ENCODE measurements around the gene PEX6.
A peak's percentile ranks its signal among the peaks of the same experiment; 100 is the strongest.

PEX6 gene

GRCh38 chr6:42979523-42980177 is 669 bp upstream of the PEX6 start:
- DNase-seq, result no peak
- H3K9me3 ChIP-seq, result no peaks in the 10 kb centered on the region
- H3K27me3 ChIP-seq, result no peaks in the 10 kb centered on the region
- H3K4me3 ChIP-seq (ENCODE audit: low read depth, low read length), result peak overlapping the region; percentile 88
- no peaks in the 10 kb centered on the region for H3K36me3 ChIP-seq
- peaks cover 5% of the 10 kb centered on the region; the same call in 1 of the 2 replicates for H3K4me1 ChIP-seq
- TF ChIP-seq CTCF (IDR thresholded peaks at IDR 0.05; ENCODE audit: low read depth, low read length), result no peak

GRCh38 chr6:42978487-42978838 is 518 bp downstream of the PEX6 start:
- H3K9me3 ChIP-seq, result no peaks in the 10 kb centered on the region
- peaks cover 5% of the 10 kb centered on the region; the same call in 1 of the 2 replicates for H3K4me1 ChIP-seq
- no peaks in the 10 kb centered on the region for H3K36me3 ChIP-seq
- peak overlapping the region; percentile 88 for H3K4me3 ChIP-seq (ENCODE audit: low read depth, low read length)
- no peak for TF ChIP-seq CTCF (IDR thresholded peaks at IDR 0.05; ENCODE audit: low read depth, low read length)
- DNase-seq, result no peak
- H3K27me3 ChIP-seq, result no peaks in the 10 kb centered on the region

- no peaks in the 10 kb centered on the region for H3K9me3 ChIP-seq
- DNase-seq, result peak; percentile 28
- peaks cover 5% of the 10 kb centered on the region; the same call in 1 of the 2 replicates for H3K4me1 ChIP-seq
- no peak overlapping the region for H3K4me3 ChIP-seq (ENCODE audit: low read depth, low read length)
- no peaks in the 10 kb centered on the region for H3K27me3 ChIP-seq
- TF ChIP-seq CTCF (IDR thresholded peaks at IDR 0.05; ENCODE audit: low read depth, low read length), result no peak
- H3K36me3 ChIP-seq, result peaks cover under 1% of the 10 kb centered on the region; the same call in 1 of the 2 replicates
These were observed 4.0 kb downstream of the PEX6 start for GRCh38 chr6:42974919-42975505.

DNA sequence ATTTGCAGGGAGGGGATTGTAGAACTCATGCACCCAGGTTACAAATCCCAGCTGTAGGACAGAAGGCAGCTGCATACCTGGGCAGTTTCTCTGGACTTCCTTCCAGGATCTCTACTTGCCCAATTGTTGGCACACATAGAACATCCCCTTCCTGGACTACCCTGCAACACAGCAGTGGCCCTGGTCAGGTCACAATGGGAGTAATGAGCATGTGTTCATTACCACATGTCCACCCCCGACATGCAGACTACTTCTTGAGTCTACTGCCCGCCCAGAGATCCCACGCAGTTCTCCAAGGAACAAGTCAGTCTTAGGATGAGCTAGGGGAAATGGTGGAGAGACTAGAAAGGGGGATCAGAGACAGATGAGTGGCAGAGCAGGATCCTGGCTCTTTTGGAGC is 5.1 kb downstream of the PEX6 start:
- TF ChIP-seq CTCF (IDR thresholded peaks at IDR 0.05; ENCODE audit: low read depth, low read length), result no peak
- Histone ChIP-seq H3K4me3 (ENCODE audit: low read depth, low read length) (no peak overlapping the region), H3K9me3 (no peaks in the 10 kb centered on the region), H3K27me3 (no peaks in the 10 kb centered on the region), H3K4me1 (peaks cover 5% of the 10 kb centered on the region; the same call in 1 of the 2 replicates), H3K36me3 (peaks cover 9% of the 10 kb centered on the region)
- DNase-seq, result no peak

DNA sequence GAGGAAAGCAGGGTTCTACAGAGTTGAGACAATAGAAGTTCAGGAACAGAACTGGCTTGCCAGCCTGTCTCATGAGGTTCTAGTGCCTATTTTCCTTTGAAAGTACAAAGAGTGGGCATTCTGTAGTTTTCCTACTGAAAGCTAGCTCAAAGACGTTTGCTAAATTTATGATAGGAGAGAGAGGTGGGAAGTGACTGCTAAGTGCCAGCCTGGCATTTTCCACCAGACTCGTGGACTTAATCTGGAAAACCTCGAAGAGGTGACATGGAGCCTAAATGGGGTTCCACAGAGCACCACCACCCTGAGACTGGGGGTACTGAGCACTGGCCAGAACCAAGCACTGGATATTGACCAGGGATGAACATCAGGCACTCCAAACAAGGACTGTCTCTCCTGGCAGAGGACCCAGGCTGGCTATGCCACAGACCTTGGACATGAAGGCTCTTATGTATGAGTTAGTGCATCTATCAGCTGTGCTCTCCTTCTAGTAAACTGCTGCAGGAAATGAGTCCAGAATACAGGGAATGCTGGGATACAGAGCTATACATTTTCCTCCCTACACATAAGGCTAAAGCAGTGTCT is 7.1 kb downstream of the PEX6 start:
- Histone ChIP-seq H3K27me3 (no peaks in the 10 kb centered on the region), H3K36me3 (peaks cover 9% of the 10 kb centered on the region), H3K9me3 (no peaks in the 10 kb centered on the region), H3K4me3 (ENCODE audit: low read depth, low read length) (no peak overlapping the region), H3K4me1 (peaks cover 5% of the 10 kb centered on the region; the same call in 1 of the 2 replicates)
- no peak for TF ChIP-seq CTCF (IDR thresholded peaks at IDR 0.05; ENCODE audit: low read depth, low read length)
- DNase-seq, result no peak
